HepG2 (cell line): ENCODE measurements around the gene SLC9A8. TPM values are rescaled to one million over a fixed set of nuclear protein-coding genes. Genes with fewer than 3 reads are reported as not detected.

Experiments used
- BHLHE40 ChIP-seq: IDR thresholded peaks from 2 replicates; pipeline ENCODE4 v1.6.1; 2011; ENCODE audit warnings: low read length, improper control_type of control experiment
- CERS6 ChIP-seq: sonication (generic); formaldehyde crosslinking; IDR thresholded peaks from 2 replicates; pipeline ENCODE4 v1.5.0; 2020; ENCODE audit warnings: missing genetic modification reagents
- ELF3 ChIP-seq: IDR thresholded peaks from 2 replicates; pipeline ENCODE4 v1.6.1; 2016; ENCODE audit warnings: missing genetic modification reagents, missing compliant biosample characterization
- EP300 ChIP-seq, 3 experiments: sonication (generic) in 1 of 3; formaldehyde crosslinking in 1 of 3; IDR thresholded peaks; 2 replicates each; pipeline versions ENCODE4 v1.5.1 to v1.6.1; 2011 to 2020; ENCODE audit warnings: low read depth in 2 of 3, low read length in 2 of 3, borderline replicate concordance in 1 of 3, improper control_type of control experiment in 1 of 3, mild to moderate bottlenecking in 1 of 3, missing genetic modification reagents in 1 of 3, moderate library complexity in 1 of 3
- HNRNPL ChIP-seq: fragments of 200-400 bp; formaldehyde crosslinking; IDR thresholded peaks from 2 replicates; pipeline ENCODE4 v1.6.1; 2017; ENCODE audit warnings: mild to moderate bottlenecking, low read depth, low read length
- MLLT10 ChIP-seq: sonication (generic); formaldehyde crosslinking; IDR thresholded peaks from 2 replicates; pipeline ENCODE4 v1.4.0; 2020; ENCODE audit warnings: missing genetic modification reagents
- PHF21A ChIP-seq: sonication (generic); formaldehyde crosslinking; IDR thresholded peaks from 2 replicates; pipeline ENCODE4 v1.5.0; 2020; ENCODE audit warnings: mild to moderate bottlenecking, missing genetic modification reagents
- ZBTB40 ChIP-seq, 2 experiments: fragments of 450-650 bp in 1 of 2; sonication (generic) in 1 of 2; formaldehyde crosslinking in 1 of 2; IDR thresholded peaks; 2 replicates each; pipeline versions ENCODE4 v1.6.1 to v1.8.0; 2016 to 2022; ENCODE audit warnings: antibody characterized with exemption in 1 of 2, mild to moderate bottlenecking in 1 of 2, missing genetic modification reagents in 1 of 2
- ZNF124 ChIP-seq: sonication (generic); formaldehyde crosslinking; IDR thresholded peaks from 2 replicates; pipeline ENCODE4 v1.4.0; 2020; ENCODE audit warnings: missing genetic modification reagents
- ZNF441 ChIP-seq: sonication (generic); formaldehyde crosslinking; IDR thresholded peaks from 2 replicates; pipeline ENCODE4 v1.7.0; 2021; ENCODE audit warnings: missing genetic modification reagents, borderline replicate concordance
- ZNF747 ChIP-seq: sonication (generic); formaldehyde crosslinking; IDR thresholded peaks from 2 replicates; pipeline ENCODE4 v1.8.1; 2023; ENCODE audit warnings: missing genetic modification reagents, mild to moderate bottlenecking, borderline replicate concordance
- polyA plus RNA-seq, 8 experiments: library from polyadenylated mRNA; depleted of rRNA in 3 of 8; stranded (reverse) in 7 of 8; unstranded in 1 of 8; fragments of >200 nt; fragmentation: Illumina TruSeq in 4 of 8; extraction: Trizol in 4 of 8; gene quantifications; 2 replicates each; pipeline versions ENCODE4 v1.2.1 to v1.2.3, GENCODE V29; 2011 to 2016; ENCODE audit warnings: low read depth in 4 of 8, missing spikeins in 1 of 8, mixed read lengths in 1 of 8; ENCODE audit not compliant: insufficient read depth in 1 of 8
- total RNA-seq, 5 experiments: library from RNA; depleted of rRNA; stranded (reverse); fragments of >200 nt; fragmentation: Illumina TruSeq; extraction: Trizol; gene quantifications; 2 replicates each; pipeline ENCODE4 v1.2.3, GENCODE V29; 2016; ENCODE audit warnings: low read depth in 1 of 5
- TF ChIP-seq, protein P1 (sequence below): sonication (generic); formaldehyde crosslinking; IDR thresholded peaks from 2 replicates; pipeline ENCODE4 v1.8.1; 2023; ENCODE audit warnings: mild to moderate bottlenecking, missing genetic modification reagents, borderline replicate concordance
- TF ChIP-seq, protein P2 (sequence below): sonication (generic); formaldehyde crosslinking; IDR thresholded peaks from 2 replicates; pipeline ENCODE4 v1.4.0; 2020; ENCODE audit warnings: mild to moderate bottlenecking, missing genetic modification reagents

Gene SLC9A8
- total and polyA plus RNA-seq, 2 of the 13 experiments (the other 11 are each of a cell fraction or from before 2014, with no cell fraction given): 4.1 to 7.4 TPM

DNA sequence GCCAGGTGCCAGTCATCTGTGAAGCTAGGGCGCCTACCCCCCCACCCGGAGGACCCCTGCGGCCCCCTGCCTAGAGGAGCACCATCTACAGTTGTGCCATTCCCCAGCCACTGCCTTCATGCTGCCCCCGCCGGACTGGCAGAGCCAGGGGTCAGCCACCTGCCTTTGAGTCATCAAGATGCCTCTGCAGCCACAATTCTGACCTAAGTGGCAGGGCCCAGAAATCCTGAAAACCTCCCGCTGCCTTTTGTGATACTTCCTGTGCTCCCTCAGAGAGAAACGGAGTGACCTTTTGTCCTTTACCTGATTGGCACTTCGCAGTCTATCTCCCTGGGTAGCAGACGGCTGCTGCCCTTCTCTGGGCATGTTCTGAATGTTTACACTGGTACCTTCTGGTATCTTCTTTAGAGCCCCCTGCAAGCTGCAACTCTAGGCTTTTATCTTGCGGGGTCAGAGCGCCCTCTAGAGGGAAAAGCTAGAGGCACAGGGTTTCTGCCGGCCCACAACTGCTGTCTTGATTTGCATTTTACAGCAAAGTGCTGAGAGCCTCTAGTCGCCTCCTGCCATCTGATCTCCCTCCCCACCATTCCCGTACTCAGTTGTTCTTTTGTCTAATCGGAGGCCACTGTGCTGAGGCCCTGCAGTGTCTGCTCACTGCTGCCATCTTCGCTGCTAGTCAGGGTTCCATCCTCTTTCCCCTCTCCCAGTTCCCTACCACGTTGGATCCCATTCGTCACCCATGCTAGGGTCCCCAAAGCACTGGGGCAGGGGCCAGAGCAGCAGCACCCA, 75.8 kb downstream of the SLC9A8 start (continued):
- TF ChIP-seq, protein P1, sequence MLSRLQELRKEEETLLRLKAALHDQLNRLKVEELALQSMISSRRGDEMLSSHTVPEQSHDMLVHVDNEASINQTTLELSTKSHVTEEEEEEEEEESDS (CRISPR knock-in tag): no peak
- no peak for TF ChIP-seq BHLHE40
- TF ChIP-seq CERS6 (CRISPR knock-in tag): no peak
- TF ChIP-seq ELF3 (CRISPR knock-in tag): 0 out of 2 replicates have a peak, but pooled peaks have one; percentile 24
- TF ChIP-seq ZBTB40 (IDR thresholded peaks at IDR 0.05): no peak
- TF ChIP-seq ZBTB40 (CRISPR knock-in tag; IDR thresholded peaks at IDR 0.05): no peak
- no peak for TF ChIP-seq ZNF747 (CRISPR knock-in tag)
- TF ChIP-seq, protein P2, sequence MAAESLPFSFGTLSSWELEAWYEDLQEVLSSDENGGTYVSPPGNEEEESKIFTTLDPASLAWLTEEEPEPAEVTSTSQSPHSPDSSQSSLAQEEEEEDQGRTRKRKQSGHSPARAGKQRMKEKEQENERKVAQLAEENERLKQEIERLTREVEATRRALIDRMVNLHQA (CRISPR knock-in tag): no peak
- TF ChIP-seq EP300 (IDR thresholded peaks at IDR 0.05; ENCODE audit: low read depth in 2 of 2, low read length in 2 of 2): no peak
- no peak for TF ChIP-seq EP300 (CRISPR knock-in tag; IDR thresholded peaks at IDR 0.05; ENCODE audit: borderline replicate concordance)
- 0 out of 2 replicates have a peak, but pooled peaks have one; percentile 31 for TF ChIP-seq ZNF124 (CRISPR knock-in tag)
- TF ChIP-seq HNRNPL: no peak
- no peak for TF ChIP-seq MLLT10 (CRISPR knock-in tag)
- TF ChIP-seq PHF21A (CRISPR knock-in tag): no peak
- TF ChIP-seq ZNF441 (CRISPR knock-in tag): no peak
